Skeletal muscle tissue (tissue), 4 donors: ENCODE data around the gene CHKB. TPM values are rescaled to one million over a fixed set of nuclear protein-coding genes. Genes with fewer than 3 reads are reported as not detected.

Experiments used
- H3K27ac ChIP-seq: one replicate; pipeline ENCODE4 v1.7.0; 2013; ENCODE audit warnings: mild to moderate bottlenecking, low read depth, low read length, inconsistent platforms
- H3K27me3 ChIP-seq, 3 donors: one replicate each; pipeline ENCODE4 v1.7.0; 2013; ENCODE audit warnings: low read length in 3 of 3; ENCODE audit not compliant: control insufficient read depth in 3 of 3, insufficient read depth in 3 of 3
- H3K36me3 ChIP-seq, 3 donors: one replicate each; pipeline ENCODE4 v1.7.0; 2013; ENCODE audit warnings: low read length in 3 of 3; ENCODE audit not compliant: control insufficient read depth in 3 of 3, insufficient read depth in 3 of 3
- H3K4me1 ChIP-seq, 3 donors: one replicate each; pipeline ENCODE4 v1.7.0; 2013; ENCODE audit warnings: low read length in 3 of 3, mild to moderate bottlenecking in 3 of 3; ENCODE audit not compliant: control insufficient read depth in 3 of 3, insufficient read depth in 3 of 3
- H3K4me3 ChIP-seq, 3 donors: one replicate each; pipeline ENCODE4 v1.7.0; 2013; ENCODE audit warnings: low read length in 3 of 3
- H3K9ac ChIP-seq, 3 donors: one replicate each; pipeline ENCODE4 v1.7.0; 2013; ENCODE audit warnings: low read length in 3 of 3, mild to moderate bottlenecking in 3 of 3, moderate library complexity in 2 of 3, low read depth in 1 of 3
- H3K9me3 ChIP-seq, 3 donors: one replicate each; pipeline ENCODE4 v1.7.0; 2013; ENCODE audit warnings: low read length in 3 of 3; ENCODE audit not compliant: control insufficient read depth in 3 of 3
- total RNA-seq: library from RNA; depleted of rRNA; stranded (reverse); fragments of >200 nt; gene quantifications from one replicate; pipeline ENCODE4 v1.2.3, GENCODE V29; 2014
- donor health status: Osteomylitis.

CHKB gene
- total RNA-seq, 1 donor from 2014 or later, result 17.7 TPM

GRCh38 chr22:50606165-50606945 lies 23.7 kb upstream of the CHKB start:
- Histone ChIP-seq H3K9me3 (no peaks in the 10 kb centered on the region), H3K27me3 (peaks cover 33 to 63% (median 56%) of the 10 kb centered on the region in 3 donors), H3K4me3 (no peak overlapping the region), H3K36me3 (no peaks in the 10 kb centered on the region), H3K9ac (no peak overlapping the region), H3K4me1 (no peaks in the 10 kb centered on the region), H3K27ac (no peak overlapping the region)

GRCh38 chr22:50605613-50606074 lies 23.0 kb upstream of the CHKB start:
- Histone ChIP-seq H3K27me3 (peaks cover 33 to 63% (median 61%) of the 10 kb centered on the region in 3 donors), H3K9me3 (no peaks in the 10 kb centered on the region), H3K36me3 (no peaks in the 10 kb centered on the region), H3K27ac (no peak overlapping the region), H3K4me3 (no peak overlapping the region), H3K4me1 (no peaks in the 10 kb centered on the region), H3K9ac (no peak overlapping the region)

DNA sequence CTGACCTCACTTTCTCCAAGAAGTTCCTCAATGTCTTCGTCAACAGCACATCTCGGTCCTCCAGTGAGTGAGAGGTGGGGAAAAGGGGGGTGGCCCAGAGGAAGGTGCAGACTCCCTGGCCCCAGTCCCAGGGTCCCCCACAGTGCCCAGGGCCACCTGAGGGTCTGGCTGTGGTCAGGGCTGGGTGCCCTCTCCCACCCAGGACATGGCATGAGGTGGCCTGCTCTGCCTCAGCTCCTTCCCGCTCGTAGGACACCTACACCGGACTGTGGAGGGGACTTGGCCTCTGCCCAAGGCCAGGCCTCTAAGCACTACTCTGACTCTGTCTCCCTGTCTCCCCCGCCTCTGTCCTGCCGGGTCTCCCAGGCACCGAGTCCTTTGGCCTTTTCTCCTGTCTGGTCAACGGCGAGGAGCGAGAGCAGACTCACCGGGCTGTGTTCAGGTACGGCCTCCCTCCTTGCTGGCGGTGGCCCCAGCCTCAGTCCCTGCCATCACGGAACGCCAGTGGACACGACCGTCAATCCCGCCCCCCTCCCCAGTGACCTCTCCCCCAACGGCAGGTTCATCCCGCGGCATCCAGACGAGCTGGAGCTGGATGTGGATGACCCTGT lies 22.5 kb upstream of the CHKB start:
- H3K9me3 ChIP-seq, result no peaks in the 10 kb centered on the region
- H3K36me3 ChIP-seq, result no peaks in the 10 kb centered on the region
- no peaks in the 10 kb centered on the region for H3K4me1 ChIP-seq
- peaks cover 34 to 64% (median 57%) of the 10 kb centered on the region in 3 donors for H3K27me3 ChIP-seq
- H3K4me3 ChIP-seq, result no peak overlapping the region
- H3K27ac ChIP-seq, result no peak overlapping the region
- no peak overlapping the region for H3K9ac ChIP-seq

GRCh38 chr22:50604256-50605001 lies 21.8 kb upstream of the CHKB start:
- H3K9ac ChIP-seq, result no peak overlapping the region
- H3K9me3 ChIP-seq, result no peaks in the 10 kb centered on the region
- H3K4me3 ChIP-seq, result no peak overlapping the region
- H3K4me1 ChIP-seq, result peaks cover 0 to 2% (median 0%) of the 10 kb centered on the region in 3 donors
- no peaks in the 10 kb centered on the region for H3K36me3 ChIP-seq
- peaks cover 39 to 66% (median 64%) of the 10 kb centered on the region in 3 donors for H3K27me3 ChIP-seq
- no peak overlapping the region for H3K27ac ChIP-seq

DNA sequence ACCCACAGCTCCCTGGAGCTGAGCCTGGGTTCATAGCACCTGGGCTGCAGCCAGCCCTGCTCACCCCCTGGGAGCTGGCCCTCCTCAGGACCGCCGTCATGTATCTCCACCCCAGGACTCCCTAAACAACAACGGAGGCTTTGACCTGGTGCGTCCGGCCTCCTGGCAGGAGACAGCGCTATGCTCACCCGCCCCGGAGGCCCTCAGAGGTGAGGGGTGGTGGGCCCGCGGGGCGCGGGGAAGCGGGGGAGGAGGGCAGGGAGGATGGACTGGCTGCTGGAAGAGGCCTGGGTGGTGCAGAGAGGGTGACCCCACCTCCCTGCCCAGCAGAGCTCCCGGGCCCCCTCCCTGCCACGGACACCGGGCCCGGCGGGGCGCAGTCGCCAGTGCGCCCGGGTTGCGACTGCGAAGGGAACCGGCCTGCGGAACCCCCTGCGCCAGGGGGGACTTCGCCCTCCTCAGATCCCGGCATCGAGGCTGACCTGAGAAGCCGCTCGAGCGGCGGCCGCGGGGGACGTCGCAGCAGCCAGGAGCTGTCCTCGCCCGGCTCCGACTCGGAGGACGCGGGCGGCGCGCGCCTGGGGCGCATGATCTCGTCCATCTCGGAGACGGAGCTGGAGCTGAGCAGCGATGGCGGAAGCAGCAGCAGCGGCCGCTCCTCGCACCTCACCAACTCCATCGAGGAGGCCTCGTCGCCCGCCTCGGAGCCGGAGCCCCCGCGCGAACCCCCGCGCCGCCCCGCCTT lies 21.0 kb upstream of the CHKB start:
- H3K9me3 ChIP-seq, result no peaks in the 10 kb centered on the region
- H3K9ac ChIP-seq, result no peak overlapping the region
- H3K4me1 ChIP-seq, result peaks cover 0 to 2% (median 0%) of the 10 kb centered on the region in 3 donors
- H3K4me3 ChIP-seq, result no peak overlapping the region
- H3K27ac ChIP-seq, result no peak overlapping the region
- no peaks in the 10 kb centered on the region for H3K36me3 ChIP-seq
- peaks cover 39 to 68% (median 68%) of the 10 kb centered on the region in 3 donors for H3K27me3 ChIP-seq

- no peaks in the 10 kb centered on the region for H3K9me3 ChIP-seq
- peaks cover 38 to 66% (median 60%) of the 10 kb centered on the region in 3 donors for H3K27me3 ChIP-seq
- no peak overlapping the region for H3K27ac ChIP-seq
- no peaks in the 10 kb centered on the region for H3K36me3 ChIP-seq
- peaks cover 0 to 2% (median 0%) of the 10 kb centered on the region in 3 donors for H3K4me1 ChIP-seq
- H3K9ac ChIP-seq, result no peak overlapping the region
- H3K4me3 ChIP-seq, result no peak overlapping the region
Measured at GRCh38 chr22:50602338-50602700, 19.7 kb upstream of the CHKB start.

- Histone ChIP-seq H3K9me3 (no peaks in the 10 kb centered on the region), H3K27me3 (peaks cover 35 to 61% (median 59%) of the 10 kb centered on the region in 3 donors), H3K4me1 (peaks cover 0 to 2% (median 0%) of the 10 kb centered on the region in 3 donors), H3K9ac (no peak overlapping the region), H3K36me3 (no peaks in the 10 kb centered on the region), H3K27ac (no peak overlapping the region), H3K4me3 (no peak overlapping the region)
Measured at GRCh38 chr22:50601669-50602337, 19.2 kb upstream of the CHKB start.

DNA sequence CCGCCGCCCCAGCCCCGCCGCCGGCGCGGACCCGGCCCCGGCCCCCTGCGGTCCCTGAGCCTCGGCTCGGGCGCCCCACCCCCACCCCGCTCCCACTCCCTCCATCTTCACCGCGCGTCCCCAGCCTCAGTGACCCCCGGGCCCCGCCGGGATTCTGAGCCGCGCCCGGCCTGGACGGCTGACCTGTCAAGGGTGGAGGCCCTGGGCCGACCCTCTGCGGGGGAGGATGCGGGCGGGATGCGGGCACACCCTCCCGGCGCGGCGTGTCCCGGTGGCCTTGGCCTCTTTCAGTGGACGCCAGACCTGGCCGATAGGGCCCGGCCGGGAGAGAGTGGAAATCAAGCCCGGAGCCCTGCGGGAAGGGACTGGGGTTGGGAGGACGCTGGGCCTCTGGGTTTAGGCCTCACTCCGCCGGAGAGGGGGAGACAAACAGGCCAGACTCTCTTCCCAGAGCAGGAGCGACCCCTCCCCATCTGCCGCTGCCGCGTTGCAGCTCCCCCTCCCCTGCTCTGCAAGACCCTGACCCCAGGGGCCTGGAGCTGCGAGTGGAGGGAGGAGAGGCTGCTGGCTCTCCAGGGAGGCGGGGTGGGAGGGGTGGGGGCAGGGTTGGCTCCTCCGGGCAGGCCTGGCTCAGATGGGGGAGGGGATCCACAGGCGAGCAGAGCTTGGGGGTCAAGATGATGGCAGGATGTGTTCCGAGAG lies 18.5 kb upstream of the CHKB start:
- H3K27ac ChIP-seq, result no peak overlapping the region
- H3K4me3 ChIP-seq, result no peak overlapping the region
- no peaks in the 10 kb centered on the region for H3K36me3 ChIP-seq
- H3K9ac ChIP-seq, result no peak overlapping the region
- peaks cover 0 to 2% (median 0%) of the 10 kb centered on the region in 3 donors for H3K4me1 ChIP-seq
- H3K27me3 ChIP-seq, result peaks cover 35 to 61% (median 55%) of the 10 kb centered on the region in 3 donors
- no peaks in the 10 kb centered on the region for H3K9me3 ChIP-seq

DNA sequence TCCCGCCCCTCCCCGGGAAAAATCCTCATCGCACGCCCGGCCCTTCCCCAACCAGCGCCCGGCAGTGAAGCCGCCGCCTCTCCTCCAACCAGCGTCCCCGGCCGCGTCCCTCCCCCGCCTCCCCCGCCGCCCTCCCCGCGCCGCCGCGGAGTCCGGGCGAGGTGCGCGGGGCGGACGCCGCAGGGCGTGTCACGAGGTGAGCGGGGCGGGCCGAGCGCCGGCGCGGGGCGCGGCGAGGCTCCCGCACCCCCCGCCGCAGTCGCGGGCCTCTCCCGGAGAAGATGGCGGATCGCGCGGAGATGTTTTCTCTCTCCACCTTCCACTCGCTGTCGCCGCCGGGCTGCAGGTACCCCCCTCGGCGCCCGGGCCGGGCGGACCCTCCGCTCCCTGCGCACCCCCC lies 17.9 kb upstream of the CHKB start, which contains the start of gene MAPK8IP2:
MAPK8IP2 (plus strand) TSS at position 256 of the 400 bp plus-strand sequence; CDS start at position 282, 26 bp downstream.
- Histone ChIP-seq H3K9me3 (no peaks in the 10 kb centered on the region), H3K27me3 (peaks cover 35 to 58% (median 49%) of the 10 kb centered on the region in 3 donors), H3K4me3 (no peak within 1 kb of the TSS), H3K27ac (no peak within 1 kb of the TSS), H3K4me1 (peaks cover 0 to 2% (median 0%) of the 10 kb centered on the region in 3 donors), H3K36me3 (no peaks in the 10 kb centered on the region), H3K9ac (no peak within 1 kb of the TSS)
